Trophoblast cell (in vitro differentiated cells and primary cell): Measurements from ENCODE around the gene SELE.

ENCODE experiments used
- DNase-seq, 2 donors: peaks; one replicate each; pipeline ENCODE4 v3.0.0-alpha.2; 2016
- H2AFZ ChIP-seq: 2 replicates; pipeline ENCODE4 v1.6.1; 2013; ENCODE audit warnings: low read length, moderate library complexity, mild to moderate bottlenecking; ENCODE audit not compliant: insufficient read depth, poor library complexity
- H2AK5ac ChIP-seq: 2 replicates; pipeline ENCODE4 v1.6.1; 2013; ENCODE audit warnings: mild to moderate bottlenecking, low read length
- H2BK120ac ChIP-seq: 2 replicates; pipeline ENCODE4 v1.6.1; 2013; ENCODE audit warnings: low read length, mild to moderate bottlenecking, moderate library complexity; ENCODE audit not compliant: insufficient read depth, poor library complexity
- H2BK12ac ChIP-seq: 2 replicates; pipeline ENCODE4 v1.6.1; 2013; ENCODE audit warnings: mild to moderate bottlenecking, low read length, moderate library complexity
- H2BK5ac ChIP-seq: 2 replicates; pipeline ENCODE4 v1.6.1; 2013; ENCODE audit warnings: low read length, low read depth, moderate library complexity, mild to moderate bottlenecking; ENCODE audit not compliant: poor library complexity
- H3K14ac ChIP-seq: 2 replicates; pipeline ENCODE4 v1.6.1; 2013; ENCODE audit warnings: mild to moderate bottlenecking, low read length
- H3K18ac ChIP-seq: 2 replicates; pipeline ENCODE4 v1.6.1; 2013; ENCODE audit warnings: mild to moderate bottlenecking, low read length
- H3K23ac ChIP-seq: 2 replicates; pipeline ENCODE4 v1.6.1; 2013; ENCODE audit warnings: low read length
- H3K27ac ChIP-seq: 2 replicates; pipeline ENCODE4 v1.5.1; 2013; ENCODE audit warnings: low read depth, mild to moderate bottlenecking, inconsistent platforms, low read length, moderate library complexity
- H3K27me3 ChIP-seq: 2 replicates; pipeline ENCODE4 v1.6.1; 2013; ENCODE audit warnings: inconsistent platforms, mild to moderate bottlenecking, low read length, moderate library complexity; ENCODE audit not compliant: insufficient read depth
- H3K36me3 ChIP-seq, 2 experiments: 1 replicate in 1 of 2; 2 replicates in 1 of 2; pipeline ENCODE4 v1.6.1; 2013; ENCODE audit warnings: low read length in 2 of 2, mild to moderate bottlenecking in 2 of 2, moderate library complexity in 1 of 2; ENCODE audit not compliant: insufficient read depth in 2 of 2, control insufficient read depth in 1 of 2
- H3K4ac ChIP-seq: 2 replicates; pipeline ENCODE4 v1.6.1; 2013; ENCODE audit warnings: low read depth, mild to moderate bottlenecking, low read length, moderate library complexity
- H3K4me1 ChIP-seq, 2 experiments: 1 replicate in 1 of 2; 2 replicates in 1 of 2; pipeline ENCODE4 v1.6.1; 2013; ENCODE audit warnings: low read length in 2 of 2, mild to moderate bottlenecking in 2 of 2, moderate library complexity in 1 of 2; ENCODE audit not compliant: insufficient read depth in 2 of 2, control insufficient read depth in 1 of 2
- H3K4me2 ChIP-seq: 2 replicates; pipeline ENCODE4 v1.6.1; 2013; ENCODE audit warnings: inconsistent platforms, mild to moderate bottlenecking, low read length, moderate library complexity
- H3K4me3 ChIP-seq: 2 replicates; pipeline ENCODE4 v1.5.1; 2013; ENCODE audit warnings: mild to moderate bottlenecking, low read depth, low read length, inconsistent platforms
- H3K79me1 ChIP-seq: one replicate; pipeline ENCODE4 v1.6.1; 2013; ENCODE audit warnings: low read length
- H3K79me2 ChIP-seq: 2 replicates; pipeline ENCODE4 v1.6.1; 2013; ENCODE audit warnings: low read length, mild to moderate bottlenecking; ENCODE audit not compliant: control insufficient read depth, insufficient read depth, poor library complexity
- H3K9ac ChIP-seq: 2 replicates; pipeline ENCODE4 v1.6.1; 2013; ENCODE audit warnings: mild to moderate bottlenecking, low read length
- H3K9me3 ChIP-seq: 2 replicates; pipeline ENCODE4 v1.6.1; 2013; ENCODE audit warnings: low read depth, mild to moderate bottlenecking, control low read depth, inconsistent platforms, low read length; ENCODE audit not compliant: insufficient read depth
- H4K12ac ChIP-seq: 2 replicates; pipeline ENCODE4 v1.6.1; 2013; ENCODE audit warnings: low read depth, mild to moderate bottlenecking, low read length, moderate library complexity
- H4K8ac ChIP-seq: 2 replicates; pipeline ENCODE4 v1.6.1; 2013; ENCODE audit warnings: low read depth, mild to moderate bottlenecking, low read length, moderate library complexity
- H4K91ac ChIP-seq: one replicate; pipeline ENCODE4 v1.6.1; 2013; ENCODE audit warnings: low read depth, mild to moderate bottlenecking, low read length, moderate library complexity
- WGBS: extraction: QIAGEN DNeasy Blood & Tissue Kit; methylation state at CpG from one replicate; pipeline ENCODE4 v1.1.7; 2013; ENCODE audit warnings: missing lambda C conversion rate; ENCODE audit not compliant: insufficient read length, insufficient coverage; ENCODE audit errors: extremely low coverage; 5-methylcytosine and 5-hydroxymethylcytosine counted together

SELE gene

DNA sequence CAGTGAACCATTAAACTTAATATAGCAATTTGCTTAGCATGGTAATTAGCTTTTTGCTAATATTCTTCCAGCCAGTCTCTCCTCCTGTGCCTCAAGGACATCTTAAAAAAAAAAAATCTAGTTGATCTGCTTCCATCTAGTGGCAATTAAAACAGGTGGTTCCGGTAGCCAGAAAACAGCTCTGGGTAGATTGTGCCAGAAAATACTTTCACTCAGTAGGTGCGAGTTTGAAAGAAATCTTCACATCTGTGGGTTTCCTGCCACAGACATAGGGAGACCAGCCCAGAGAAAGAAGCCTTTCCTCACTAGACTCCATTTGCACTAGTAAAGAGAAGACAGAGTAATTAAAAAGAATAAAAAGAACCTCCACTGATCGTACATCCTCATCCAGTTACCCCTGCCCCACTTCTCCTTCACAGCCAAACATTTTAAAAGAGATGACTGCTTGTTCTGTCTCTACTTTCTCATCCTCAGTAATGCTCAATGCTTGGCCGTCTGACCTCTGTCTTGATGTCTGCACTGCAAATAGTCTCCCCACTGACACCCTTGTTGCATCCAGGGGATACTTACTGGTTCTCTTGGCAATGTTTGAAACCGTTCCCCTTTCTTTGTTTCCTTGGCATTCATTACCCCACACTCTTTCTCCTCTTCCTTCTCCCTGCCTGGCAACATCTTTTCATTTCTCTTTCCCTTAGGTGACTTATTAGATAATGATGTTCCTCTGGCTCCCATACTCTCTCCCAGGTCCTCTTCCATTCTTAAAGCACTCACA is 39.4 kb downstream of the SELE start:
- Histone ChIP-seq H3K27ac (no peak overlapping the region), H3K9me3 (no peaks in the 10 kb centered on the region), H3K9ac (no peak overlapping the region), H3K18ac (no peak overlapping the region), H4K8ac (no peak overlapping the region), H4K91ac (no peak overlapping the region), H3K14ac (no peak overlapping the region), H2BK5ac (no peak overlapping the region), H3K23ac (no peak overlapping the region), H2AK5ac (no peak overlapping the region), H4K12ac (no peak overlapping the region), H3K4ac (no peak overlapping the region), H3K4me2 (no peak overlapping the region), H3K79me1 (no peaks in the 10 kb centered on the region), H3K4me1 (no peaks in the 10 kb centered on the region), H3K27me3 (no peaks in the 10 kb centered on the region), H2AFZ (no peak overlapping the region), H3K79me2 (no peaks in the 10 kb centered on the region), H3K36me3 (no peaks in the 10 kb centered on the region), H2BK120ac (no peak overlapping the region), H3K4me3 (no peak overlapping the region), H2BK12ac (no peak overlapping the region)
- no CpG with 5 or more reads among the region's 5 CpGs for WGBS
- no peak for DNase-seq

DNA sequence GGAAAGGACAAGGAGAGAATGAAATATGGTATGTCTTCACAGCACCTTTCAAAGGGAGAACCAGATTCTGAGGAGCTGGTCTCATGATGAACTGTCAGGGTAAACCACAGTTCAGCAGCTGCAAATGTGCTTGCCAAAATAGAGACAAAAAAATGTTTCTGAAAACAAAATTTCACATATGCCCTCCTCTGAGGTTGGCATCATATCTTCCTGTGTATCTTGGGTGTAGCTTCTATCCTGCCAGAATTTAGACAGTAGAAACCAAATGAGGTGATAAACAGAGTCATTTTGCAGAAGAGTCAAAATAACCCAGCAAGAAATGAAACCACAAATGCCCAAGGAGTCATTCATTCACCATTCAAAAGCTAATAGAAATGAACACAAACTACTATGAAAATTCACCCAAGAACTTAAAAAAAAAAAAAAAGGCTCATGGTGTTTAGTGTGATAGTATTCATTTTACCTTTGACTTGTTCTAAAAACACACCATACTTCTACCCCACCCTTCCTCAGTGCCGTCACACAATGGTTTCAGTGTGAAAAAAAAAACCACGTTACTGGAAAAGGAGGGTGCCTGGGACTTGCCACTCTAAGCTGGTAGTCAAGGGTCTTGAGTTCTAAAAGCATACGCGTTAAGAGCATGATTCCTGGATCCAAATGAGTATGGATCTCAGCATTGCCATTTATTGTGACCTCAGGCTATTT is 41.0 kb downstream of the SELE start:
- H4K8ac ChIP-seq: no peak overlapping the region
- H2AFZ ChIP-seq: no peak overlapping the region
- H2AK5ac ChIP-seq: no peak overlapping the region
- H4K91ac ChIP-seq: no peak overlapping the region
- no peaks in the 10 kb centered on the region for H3K9me3 ChIP-seq
- H3K4me1 ChIP-seq: no peaks in the 10 kb centered on the region
- no peak overlapping the region for H3K4me2 ChIP-seq
- H4K12ac ChIP-seq: no peak overlapping the region
- H2BK12ac ChIP-seq: no peak overlapping the region
- no peak overlapping the region for H2BK5ac ChIP-seq
- no peak overlapping the region for H3K23ac ChIP-seq
- no peak overlapping the region for H2BK120ac ChIP-seq
- no peak overlapping the region for H3K18ac ChIP-seq
- no peaks in the 10 kb centered on the region for H3K36me3 ChIP-seq
- no peaks in the 10 kb centered on the region for H3K79me1 ChIP-seq
- DNase-seq: no peak
- no peak overlapping the region for H3K4me3 ChIP-seq
- no peaks in the 10 kb centered on the region for H3K79me2 ChIP-seq
- H3K4ac ChIP-seq: no peak overlapping the region
- H3K14ac ChIP-seq: no peak overlapping the region
- H3K27ac ChIP-seq: no peak overlapping the region
- H3K9ac ChIP-seq: no peak overlapping the region
- no CpG with 5 or more reads among the region's 4 CpGs for WGBS
- H3K27me3 ChIP-seq: no peaks in the 10 kb centered on the region

GRCh38 chr1:169690489-169690888 is 43.4 kb downstream of the SELE start:
- Histone ChIP-seq H3K4ac (no peak overlapping the region), H3K23ac (no peak overlapping the region), H2BK120ac (no peak overlapping the region), H3K9me3 (no peaks in the 10 kb centered on the region), H3K14ac (no peak overlapping the region), H2BK12ac (no peak overlapping the region), H2AK5ac (no peak overlapping the region), H4K12ac (no peak overlapping the region), H3K4me3 (no peak overlapping the region), H2AFZ (no peak overlapping the region), H3K27ac (no peak overlapping the region), H3K9ac (no peak overlapping the region), H4K8ac (no peak overlapping the region), H3K4me2 (no peak overlapping the region), H3K18ac (no peak overlapping the region), H4K91ac (no peak overlapping the region), H3K4me1 (no peaks in the 10 kb centered on the region), H3K27me3 (no peaks in the 10 kb centered on the region), H3K79me2 (no peaks in the 10 kb centered on the region), H3K36me3 (no peaks in the 10 kb centered on the region), H2BK5ac (no peak overlapping the region), H3K79me1 (no peaks in the 10 kb centered on the region)
- DNase-seq: no peak

GRCh38 chr1:169689395-169689794 is 44.5 kb downstream of the SELE start:
- Histone ChIP-seq H3K36me3 (no peaks in the 10 kb centered on the region), H3K79me1 (no peaks in the 10 kb centered on the region), H3K14ac (no peak overlapping the region), H3K79me2 (no peaks in the 10 kb centered on the region), H2AK5ac (no peak overlapping the region), H3K9me3 (no peaks in the 10 kb centered on the region), H3K27ac (no peak overlapping the region), H3K27me3 (no peaks in the 10 kb centered on the region), H3K18ac (no peak overlapping the region), H2BK12ac (no peak overlapping the region), H3K4me2 (no peak overlapping the region), H2BK120ac (no peak overlapping the region), H2AFZ (no peak overlapping the region), H3K4me3 (no peak overlapping the region), H3K4ac (no peak overlapping the region), H3K23ac (no peak overlapping the region), H4K91ac (no peak overlapping the region), H4K8ac (no peak overlapping the region), H3K9ac (no peak overlapping the region), H2BK5ac (no peak overlapping the region), H3K4me1 (no peaks in the 10 kb centered on the region), H4K12ac (no peak overlapping the region)
- WGBS: no CpG with 5 or more reads among the region's 2 CpGs
- DNase-seq: no peak
